Lung (tissue), 16 donors: ENCODE results near the gene CATSPER1. TPM values are rescaled to one million over a fixed set of nuclear protein-coding genes. Genes with fewer than 3 reads are reported as not detected.

Source experiments
- ATAC-seq: fragments of 200-7000 bp; cut with Tn5 transposase; one replicate; pipeline ENCODE4 v1.9.1; 2020; ENCODE audit warnings: moderate number of reproducible peaks; ENCODE audit not compliant: insufficient read depth, low FRiP score
- DNase-seq, 3 donors: peaks; one replicate each; pipeline ENCODE4 v3.0.0-alpha.2; 2013 to 2017
- H3K27ac ChIP-seq, 2 donors: one replicate each; pipeline ENCODE4 v1.5.1; 2013; ENCODE audit warnings: mild to moderate bottlenecking in 2 of 2, moderate library complexity in 2 of 2, control low read depth in 1 of 2, inconsistent platforms in 1 of 2, low read depth in 1 of 2, low read length in 1 of 2
- H3K27me3 ChIP-seq, 3 donors: one replicate each; pipeline ENCODE4 v1.5.1; 2013; ENCODE audit warnings: low read length in 2 of 3; ENCODE audit not compliant: control insufficient read depth in 3 of 3, insufficient read depth in 3 of 3
- H3K36me3 ChIP-seq, 4 donors: one replicate each; pipeline ENCODE4 v1.5.1; 2013; ENCODE audit warnings: low read length in 4 of 4, mild to moderate bottlenecking in 1 of 4, moderate library complexity in 1 of 4; ENCODE audit not compliant: control insufficient read depth in 4 of 4, insufficient read depth in 4 of 4
- H3K4me1 ChIP-seq, 5 donors: one replicate each; pipeline ENCODE4 v1.5.1; 2013; ENCODE audit warnings: low read length in 5 of 5, mild to moderate bottlenecking in 2 of 5, moderate library complexity in 1 of 5; ENCODE audit not compliant: control insufficient read depth in 5 of 5, insufficient read depth in 5 of 5
- H3K4me3 ChIP-seq: one replicate; pipeline ENCODE4 v1.5.1; 2013; ENCODE audit warnings: mild to moderate bottlenecking, control low read depth, moderate library complexity
- H3K9ac ChIP-seq, 2 donors: one replicate each; pipeline ENCODE4 v1.5.1; 2013; ENCODE audit warnings: low read length in 2 of 2, control low read depth in 1 of 2; ENCODE audit not compliant: insufficient read depth in 1 of 2
- H3K9me3 ChIP-seq, 4 donors: one replicate each; pipeline ENCODE4 v1.5.1; 2013; ENCODE audit warnings: low read length in 3 of 4, mild to moderate bottlenecking in 1 of 4, moderate library complexity in 1 of 4; ENCODE audit not compliant: control insufficient read depth in 4 of 4, insufficient read depth in 3 of 4
- WGBS, 2 donors: extraction: QIAGEN DNeasy Blood & Tissue Kit; methylation state at CpG; one replicate each; pipeline ENCODE4 v1.1.7; 2013; 5-methylcytosine and 5-hydroxymethylcytosine counted together
- long read RNA-seq, 5 donors: transcript quantifications; one replicate each; lab custom pipeline, GENCODE V29; 2026
- polyA plus RNA-seq, 2 donors: library from polyadenylated mRNA; stranded (reverse); fragments of 200-250 nt; gene quantifications; one replicate each; pipeline ENCODE4 v1.2.1, GENCODE V29; 2013
- total RNA-seq, 2 donors: library from RNA; depleted of rRNA in 1 of 2; stranded (reverse); fragments of >200 nt in 1 of 2; gene quantifications; one replicate each; pipeline ENCODE4 v1.2.1, GENCODE V29; 2014 to 2021
- TF ChIP-seq, protein P1 (sequence below): IDR thresholded peaks from 2 replicates; pipeline ENCODE4 v1.5.1; 2012; ENCODE audit warnings: mild to moderate bottlenecking; ENCODE audit errors: control extremely low read depth, extremely low read depth
- donor health status: control.
- donor health status: control.
- donor health status: Bipolar disorder and iron deficiency.
- donor health status: healthy.
- donor health status: DM: yes; HTN: yes; CAD: no.

Gene CATSPER1
- 1 to 10 TPM in 1 of 2 donors, not detected in 1; 2.9 TPM for total RNA-seq
- polyA plus RNA-seq = 1 to 10 TPM; 3.1 to 3.3 TPM
- long read RNA-seq, donor 1 = 0 reads
- long read RNA-seq, donor 2 = 0 reads
- long read RNA-seq, donor 3 = 0 reads
- long read RNA-seq, donor 4, partial matches to known transcripts = 33 of 33 reads
- long read RNA-seq, donor 4, other reads (novel, unspliced or antisense) = 0 of 33 reads
- long read RNA-seq, donor 5 = 0 reads

DNA sequence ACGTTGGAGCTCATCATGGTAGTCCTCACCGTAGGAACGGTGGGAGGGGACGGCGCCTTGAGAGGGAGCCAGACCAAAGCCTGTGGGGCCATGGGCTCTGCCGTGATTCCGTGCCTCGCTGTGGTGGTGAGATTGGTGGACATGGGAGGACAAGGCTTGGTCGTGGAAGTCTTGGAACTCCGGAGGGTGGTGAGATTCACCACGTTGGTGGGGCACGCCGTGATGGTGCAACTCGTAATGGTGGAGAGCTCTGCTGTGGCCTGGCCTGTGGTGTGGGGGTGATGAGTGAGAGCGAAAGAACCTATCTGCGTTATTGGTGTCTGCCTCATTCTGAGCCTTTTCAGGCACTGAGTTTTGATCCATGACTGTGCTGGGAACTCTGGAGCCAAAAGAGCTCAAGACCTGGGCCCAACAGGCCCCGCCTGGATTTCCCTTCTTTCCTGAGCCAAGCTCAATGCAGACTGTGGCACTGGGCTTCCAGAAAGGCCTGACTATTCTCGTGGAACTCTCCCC lies at the start of gene CATSPER1:
Gene CATSPER1 (minus strand): TSS at position 463 of the 513 bp plus-strand sequence. CDS start 100 bp downstream, at position 363.
- Histone ChIP-seq H3K9me3 (no peaks in the 10 kb centered on the region), H3K36me3 (no peaks in the 10 kb centered on the region), H3K27ac (no peak within 1 kb of the TSS), H3K9ac (no peak within 1 kb of the TSS), H3K4me1 (peaks cover 0 to 5% (median 0%) of the 10 kb centered on the region in 5 donors), H3K4me3 (no peak within 1 kb of the TSS), H3K27me3 (peaks cover 0 to 5% (median 0%) of the 10 kb centered on the region in 3 donors)
- no peak for ATAC-seq
- no peak for DNase-seq
- WGBS, 2 donors = 82 to 95% methylated on average over 18 of the region's 18 CpGs
- TF ChIP-seq, protein P1, sequence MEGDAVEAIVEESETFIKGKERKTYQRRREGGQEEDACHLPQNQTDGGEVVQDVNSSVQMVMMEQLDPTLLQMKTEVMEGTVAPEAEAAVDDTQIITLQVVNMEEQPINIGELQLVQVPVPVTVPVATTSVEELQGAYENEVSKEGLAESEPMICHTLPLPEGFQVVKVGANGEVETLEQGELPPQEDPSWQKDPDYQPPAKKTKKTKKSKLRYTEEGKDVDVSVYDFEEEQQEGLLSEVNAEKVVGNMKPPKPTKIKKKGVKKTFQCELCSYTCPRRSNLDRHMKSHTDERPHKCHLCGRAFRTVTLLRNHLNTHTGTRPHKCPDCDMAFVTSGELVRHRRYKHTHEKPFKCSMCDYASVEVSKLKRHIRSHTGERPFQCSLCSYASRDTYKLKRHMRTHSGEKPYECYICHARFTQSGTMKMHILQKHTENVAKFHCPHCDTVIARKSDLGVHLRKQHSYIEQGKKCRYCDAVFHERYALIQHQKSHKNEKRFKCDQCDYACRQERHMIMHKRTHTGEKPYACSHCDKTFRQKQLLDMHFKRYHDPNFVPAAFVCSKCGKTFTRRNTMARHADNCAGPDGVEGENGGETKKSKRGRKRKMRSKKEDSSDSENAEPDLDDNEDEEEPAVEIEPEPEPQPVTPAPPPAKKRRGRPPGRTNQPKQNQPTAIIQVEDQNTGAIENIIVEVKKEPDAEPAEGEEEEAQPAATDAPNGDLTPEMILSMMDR = no peak

DNA sequence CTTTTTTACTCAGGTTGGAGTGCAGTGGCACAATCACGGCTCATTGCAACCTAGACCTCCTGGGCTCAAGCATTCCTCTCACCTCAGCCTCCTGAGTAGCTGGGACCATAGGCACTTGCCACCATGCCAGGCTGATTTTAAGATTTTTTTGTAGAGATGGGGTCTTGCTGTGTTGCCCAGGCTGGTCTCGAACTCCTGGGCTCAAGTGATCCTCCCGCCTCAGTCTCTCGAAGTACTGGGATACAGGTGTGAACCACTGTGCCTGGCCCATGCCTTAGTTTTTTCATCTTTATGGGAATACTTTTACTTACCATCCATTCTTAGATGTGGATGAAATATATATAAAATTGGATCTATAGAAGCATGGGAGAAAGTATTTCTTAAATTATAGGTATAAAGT lies 49.0 kb upstream of the CATSPER1 start:
- TF ChIP-seq, protein P1 = no peak
- Histone ChIP-seq H3K4me3 (no peak overlapping the region), H3K27me3 (no peaks in the 10 kb centered on the region), H3K9me3 (no peaks in the 10 kb centered on the region), H3K9ac (no peak overlapping the region), H3K4me1 (peaks cover 0 to 14% (median 7%) of the 10 kb centered on the region in 5 donors), H3K27ac (no peak overlapping the region), H3K36me3 (peaks cover 4 to 12% (median 9%) of the 10 kb centered on the region in 4 donors)
- DNase-seq = no peak
- ATAC-seq = no peak
- 98 to 99% methylated on average over 4 of the region's 4 CpGs for WGBS, 2 donors

DNA sequence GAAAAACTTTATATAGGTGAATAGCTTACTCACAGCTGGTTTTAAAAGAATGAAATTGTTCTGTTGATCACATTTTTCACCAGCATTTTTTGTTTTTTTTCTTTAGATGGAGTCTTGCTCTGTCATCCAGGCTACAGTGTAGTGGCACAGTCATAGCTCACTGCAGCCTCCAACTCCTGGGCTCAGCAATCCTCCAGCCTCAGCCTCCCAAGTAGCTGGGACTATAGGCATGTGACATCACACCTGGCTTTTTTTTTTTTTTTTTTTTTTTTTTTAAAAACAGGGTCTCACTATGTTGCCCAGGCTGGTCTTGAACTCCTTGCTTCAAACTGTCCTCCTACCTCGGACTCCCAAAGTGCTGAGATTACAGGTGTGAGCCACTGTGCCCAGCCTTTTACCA lies 47.4 kb upstream of the CATSPER1 start:
- WGBS, 2 donors = 96 to 100% methylated on average over 1 of the region's 1 CpG
- Histone ChIP-seq H3K9ac (no peak overlapping the region), H3K36me3 (peaks cover 3 to 16% (median 10%) of the 10 kb centered on the region in 4 donors), H3K9me3 (no peaks in the 10 kb centered on the region), H3K27ac (no peak overlapping the region), H3K4me1 (peaks cover 0 to 21% (median 10%) of the 10 kb centered on the region in 5 donors), H3K27me3 (no peaks in the 10 kb centered on the region), H3K4me3 (no peak overlapping the region)
- TF ChIP-seq, protein P1 = no peak
- DNase-seq (no peak), ATAC-seq (no peak)

DNA sequence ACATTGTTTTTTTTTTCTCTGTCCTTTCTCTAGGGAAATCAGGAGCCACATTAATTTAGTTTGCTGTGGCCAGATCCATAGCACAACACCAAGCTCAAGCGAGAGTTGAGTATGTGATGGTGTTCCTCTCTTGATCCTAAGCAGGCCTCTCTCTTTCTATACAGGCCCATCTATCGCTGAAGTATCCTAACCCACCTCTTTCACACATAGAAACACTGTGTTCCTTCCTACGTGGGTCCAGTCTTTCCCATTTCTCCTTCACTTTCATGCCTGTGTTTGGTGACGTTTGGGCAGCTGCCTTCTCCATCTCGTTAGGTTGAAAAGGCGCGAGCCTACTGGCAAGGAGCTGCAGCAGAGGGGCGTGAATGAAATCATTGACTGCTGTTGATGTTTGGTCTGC lies 46.2 kb upstream of the CATSPER1 start:
- H3K36me3 ChIP-seq = peaks cover 4 to 27% (median 18%) of the 10 kb centered on the region in 4 donors
- peak overlapping the region in 1 of 2 donors; percentile 33 for H3K27ac ChIP-seq
- no peak overlapping the region for H3K9ac ChIP-seq
- TF ChIP-seq, protein P1 = no peak
- DNase-seq = no peak
- H3K4me3 ChIP-seq = no peak overlapping the region
- ATAC-seq = no peak
- 85 to 90% methylated on average over 8 of the region's 8 CpGs for WGBS, 2 donors
- H3K4me1 ChIP-seq = peaks cover 0 to 21% (median 13%) of the 10 kb centered on the region in 5 donors
- H3K9me3 ChIP-seq = no peaks in the 10 kb centered on the region
- H3K27me3 ChIP-seq = no peaks in the 10 kb centered on the region
